Activated naive CD4-positive, alpha-beta T cell treated with anti-CD3 and anti-CD28 coated beads, Interleukin-2, amount 50 U/mL, for 16 hours (primary cell): ENCODE measurements around the gene LAMC1.

Source experiments
- DNase-seq: peaks from one replicate; pipeline ENCODE4 v3.0.0-alpha.2; 2020

Gene LAMC1

GRCh38 chr1:183152180-183152579 lies 129.0 kb downstream of the LAMC1 start:
- no peak for DNase-seq

- DNase-seq = no peak
Observed at GRCh38 chr1:183155939-183156338, 132.7 kb downstream of the LAMC1 start.

GRCh38 chr1:183159960-183160359 lies 136.7 kb downstream of the LAMC1 start:
- DNase-seq = no peak

GRCh38 chr1:183161391-183161790 lies 138.2 kb downstream of the LAMC1 start:
- no peak for DNase-seq

GRCh38 chr1:183163316-183163715 lies 140.1 kb downstream of the LAMC1 start:
- DNase-seq = no peak

GRCh38 chr1:183164340-183164739 lies 141.1 kb downstream of the LAMC1 start:
- DNase-seq = no peak

GRCh38 chr1:183164963-183165362 lies 141.7 kb downstream of the LAMC1 start:
- DNase-seq = no peak

- DNase-seq = no peak
Observed at GRCh38 chr1:183165456-183165855, 142.2 kb downstream of the LAMC1 start.

- no peak for DNase-seq
Observed at GRCh38 chr1:183166454-183166853, 143.2 kb downstream of the LAMC1 start.

- DNase-seq = no peak
Observed at GRCh38 chr1:183167676-183168075, 144.5 kb downstream of the LAMC1 start.

- DNase-seq = no peak
Observed at GRCh38 chr1:183168308-183168707, 145.1 kb downstream of the LAMC1 start.

- DNase-seq = no peak
Observed at GRCh38 chr1:183173828-183174227, 150.6 kb downstream of the LAMC1 start.

- no peak for DNase-seq
Observed at GRCh38 chr1:183175631-183176030, 152.4 kb downstream of the LAMC1 start.

GRCh38 chr1:183178545-183178944 lies 155.3 kb downstream of the LAMC1 start:
- DNase-seq = no peak

- no peak for DNase-seq
Observed at GRCh38 chr1:183179033-183179432, 155.8 kb downstream of the LAMC1 start.

- DNase-seq = no peak
Observed at GRCh38 chr1:183180218-183180617, 157.0 kb downstream of the LAMC1 start.

GRCh38 chr1:183180634-183181056 lies 157.4 kb downstream of the LAMC1 start:
- no peak for DNase-seq

- peak; percentile 16 for DNase-seq
Observed at GRCh38 chr1:183185941-183186490, 162.8 kb downstream of the LAMC1 start, which contains the start of gene LAMC2. LAMC2 (plus strand) TSS chr1:183186264; CDS start chr1:183186353, 89 bp downstream.

- no peak for DNase-seq
Observed at GRCh38 chr1:183186841-183187240, 163.6 kb downstream of the LAMC1 start.

GRCh38 chr1:183188240-183188639 lies 165.0 kb downstream of the LAMC1 start:
- no peak for DNase-seq

- no peak for DNase-seq
Observed at GRCh38 chr1:183191833-183192232, 168.6 kb downstream of the LAMC1 start.

GRCh38 chr1:183193963-183194525 lies 170.8 kb downstream of the LAMC1 start:
- DNase-seq = no peak

- DNase-seq = no peak
Observed at GRCh38 chr1:183194527-183195141, 171.4 kb downstream of the LAMC1 start.

GRCh38 chr1:183195142-183195574 lies 171.9 kb downstream of the LAMC1 start:
- no peak for DNase-seq
